Omental fat pad (tissue), 4 donors: ENCODE results near the gene B3GLCT. TPM values are rescaled to one million over a fixed set of nuclear protein-coding genes. Genes with fewer than 3 reads are reported as not detected.

Experiments
- ATAC-seq: fragments of 150-250 bp; one replicate; pipeline ENCODE4 v1.9.1; 2016; ENCODE audit warnings: mild to moderate bottlenecking, moderate library complexity; ENCODE audit not compliant: low FRiP score
- DNase-seq: peaks from one replicate; pipeline ENCODE4 v3.0.0-alpha.2; 2019; ENCODE audit warnings: low spot score
- CTCF ChIP-seq, 3 donors: fragments of 450-650 bp; IDR thresholded peaks; one replicate each; pipeline ENCODE4 v1.5.1; 2016 to 2017; ENCODE audit warnings: antibody characterized with exemption in 3 of 3, mild to moderate bottlenecking in 3 of 3, moderate library complexity in 2 of 3
- total RNA-seq, 4 donors: library from RNA; depleted of rRNA; stranded (reverse); fragments of >200 nt; gene quantifications; one replicate each; pipeline ENCODE4 v1.1.0, GENCODE V29; 2016

Gene B3GLCT
- total RNA-seq, 4 donors from 2014 or later = 5.4 to 16.4 (median 6.6) TPM

- no peak for TF ChIP-seq CTCF (IDR thresholded peaks at IDR 0.05)
- peak; percentile 96 for ATAC-seq
- DNase-seq = peak; percentile 94
Observed at GRCh38 chr13:31161557-31162150, 38.1 kb upstream of the B3GLCT start, which contains the start of gene HSPH1. Gene HSPH1, minus strand, starts transcription at chr13:31161904. Its CDS starts 322 bp downstream, at chr13:31161582.

- no peak for TF ChIP-seq CTCF (IDR thresholded peaks at IDR 0.05)
- DNase-seq (peak; percentile 91), ATAC-seq (peak; percentile 98)
Observed at GRCh38 chr13:31162151-31163008, 37.4 kb upstream of the B3GLCT start.

- DNase-seq = no peak
- TF ChIP-seq CTCF (IDR thresholded peaks at IDR 0.05) = no peak
- ATAC-seq = no peak
Observed at GRCh38 chr13:31166591-31166990, 33.2 kb upstream of the B3GLCT start.

GRCh38 chr13:31167490-31167889 is 32.3 kb upstream of the B3GLCT start:
- DNase-seq (no peak), ATAC-seq (no peak)
- TF ChIP-seq CTCF (IDR thresholded peaks at IDR 0.05) = no peak

GRCh38 chr13:31168166-31168565 is 31.6 kb upstream of the B3GLCT start:
- TF ChIP-seq CTCF (IDR thresholded peaks at IDR 0.05) = no peak
- ATAC-seq (no peak), DNase-seq (no peak)

GRCh38 chr13:31168736-31169135 is 31.0 kb upstream of the B3GLCT start:
- DNase-seq (no peak), ATAC-seq (no peak)
- no peak for TF ChIP-seq CTCF (IDR thresholded peaks at IDR 0.05)
